K562 (cell line): ENCODE data around the gene PTGR1. TPM values are rescaled to one million over a fixed set of nuclear protein-coding genes. Genes with fewer than 3 reads are reported as not detected.

ENCODE experiments used
- ATAC-seq: fragments of 200-7000 bp; cut with Tn5 transposase; 3 replicates; pipeline ENCODE4 v1.9.1; 2020; ENCODE audit warnings: moderate library complexity
- BruUV-seq: library from RNA; stranded (reverse); fragments of 400-500 nt; replicated peaks from 2 replicates; lab custom pipeline; 2021; lab: Mats Ljungman, UMichigan
- CTCF ChIA-PET: fragments of 300-600 bp; formaldehyde crosslinking; extraction: SDS; loops from one replicate; lab custom pipeline; 2021; ENCODE audit warnings: low intra/inter-chr PET ratio; lab: Yijun Ruan, JAX
- POLR2A ChIA-PET: fragments of 300-600, 350-650 bp; sonication (Branson Sonifier 250); formaldehyde crosslinking; extraction: SDS; loops from one replicate; lab custom pipeline; 2021; ENCODE audit warnings: antibody characterized with exemption, inconsistent platforms; lab: Yijun Ruan, JAX
- DNase-seq, 4 experiments: peaks; one replicate each; pipeline versions ENCODE4 v3.0.0 to v3.0.0-alpha.2; 2011 to 2018; ENCODE audit warnings: low spot score in 3 of 4, mixed read lengths in 3 of 4; ENCODE audit errors: extremely low read depth in 1 of 4
- FAIRE-seq: peaks from 2 replicates; lab custom pipeline; 2011; peaks lifted over from hg19 to GRCh38; lab: Jason Lieb, UNC
- H2AFZ ChIP-seq: 2 replicates; pipeline ENCODE4 v1.6.0; 2011; ENCODE audit warnings: low read depth, low read length, control low read depth, inconsistent platforms
- H3K27ac ChIP-seq: fragments of 200-600 bp; 3 replicates; pipeline ENCODE4 v1.8.0; 2011; ENCODE audit warnings: low read depth, mild to moderate bottlenecking, control low read depth, inconsistent platforms, low read length, moderate library complexity, mixed read lengths; ENCODE audit errors: extremely low read depth
- H3K27me3 ChIP-seq, 2 experiments: fragments of 300-600 bp in 1 of 2; 2 replicates in 1 of 2; 3 replicates in 1 of 2; pipeline versions ENCODE4 v1.6.0 to v1.8.0; 2011; ENCODE audit warnings: inconsistent platforms in 2 of 2, low read length in 2 of 2, mild to moderate bottlenecking in 1 of 2, mixed read lengths in 1 of 2, moderate library complexity in 1 of 2; ENCODE audit not compliant: control insufficient read depth in 2 of 2, insufficient read depth in 2 of 2
- H3K36me3 ChIP-seq: fragments of 300-600 bp; 3 replicates; pipeline ENCODE4 v1.8.0; 2011; ENCODE audit warnings: mild to moderate bottlenecking, low read length, inconsistent platforms; ENCODE audit not compliant: control insufficient read depth, insufficient read depth
- H3K4me1 ChIP-seq, 2 experiments: fragments of 200-600 bp in 1 of 2; replicated peaks in 1 of 2; 2 replicates in 1 of 2; 3 replicates in 1 of 2; pipeline versions ENCODE4 v1.5.1 to v1.8.0; 2011; ENCODE audit warnings: inconsistent platforms in 2 of 2, low read length in 2 of 2, mild to moderate bottlenecking in 1 of 2, mixed read lengths in 1 of 2, moderate library complexity in 1 of 2; ENCODE audit not compliant: control insufficient read depth in 2 of 2, insufficient read depth in 2 of 2
- H3K4me2 ChIP-seq: 2 replicates; pipeline ENCODE4 v1.6.1; 2011; ENCODE audit warnings: low read length, control low read depth, inconsistent platforms, mixed read lengths; ENCODE audit not compliant: insufficient read depth
- H3K4me3 ChIP-seq: fragments of 200-600 bp; sonication (generic), shearing (Covaris generic); 2 replicates; pipeline ENCODE4 v1.5.1; 2016; ENCODE audit warnings: control low read depth, inconsistent platforms
- H3K79me2 ChIP-seq: fragments of 200-600 bp; 3 replicates; pipeline ENCODE4 v1.8.0; 2011; ENCODE audit warnings: low read length, inconsistent platforms; ENCODE audit not compliant: control insufficient read depth, insufficient read depth
- H3K9ac ChIP-seq, 2 experiments: 2 replicates each; pipeline versions ENCODE4 v1.6.0 to v1.6.1; 2011; ENCODE audit warnings: low read depth in 2 of 2, low read length in 2 of 2, control low read depth in 1 of 2, inconsistent platforms in 1 of 2, mild to moderate bottlenecking in 1 of 2, mixed read lengths in 1 of 2; ENCODE audit not compliant: insufficient read depth in 1 of 2
- H3K9me1 ChIP-seq: one replicate; pipeline ENCODE4 v1.6.0; 2011; ENCODE audit warnings: inconsistent platforms, mild to moderate bottlenecking, low read length, moderate library complexity; ENCODE audit not compliant: control insufficient read depth, insufficient read depth
- H3K9me3 ChIP-seq: replicated peaks from 2 replicates; pipeline ENCODE4 v1.5.1; 2011; ENCODE audit warnings: low read depth, low read length, inconsistent platforms; ENCODE audit not compliant: control insufficient read depth, insufficient read depth
- H4K20me1 ChIP-seq: replicated peaks from 2 replicates; pipeline ENCODE4 v1.6.1; 2011; ENCODE audit warnings: low read length, inconsistent platforms, mixed read lengths; ENCODE audit not compliant: control insufficient read depth, insufficient read depth
- ARNT ChIP-seq, 2 experiments: fragments of 450-650 bp; IDR thresholded peaks; 2 replicates each; pipeline ENCODE4 v1.6.1; 2016; ENCODE audit warnings: mild to moderate bottlenecking in 1 of 2
- BHLHE40 ChIP-seq: IDR thresholded peaks from 2 replicates; pipeline ENCODE4 v1.6.1; 2011; ENCODE audit warnings: low read length, improper control_type of control experiment
- CTBP1 ChIP-seq: fragments of 450-650 bp; IDR thresholded peaks from 2 replicates; pipeline ENCODE4 v1.6.1; 2016; ENCODE audit warnings: borderline replicate concordance
- EGR1 ChIP-seq: fragments of 450-650 bp; conservative IDR thresholded peaks from 2 replicates; pipeline ENCODE4 v1.6.1; 2017; ENCODE audit warnings: mild to moderate bottlenecking
- ELF1 ChIP-seq: fragments of 200-800 bp; sonication (Bioruptor generic); IDR thresholded peaks from 2 replicates; pipeline ENCODE4 v1.6.1; 2016; ENCODE audit warnings: missing genetic modification characterization, missing compliant biosample characterization
- ELF4 ChIP-seq: fragments of 450-650 bp; formaldehyde crosslinking; IDR thresholded peaks from 2 replicates; pipeline ENCODE4 v1.4.0; 2022; ENCODE audit warnings: missing genetic modification characterization
- HDAC6 ChIP-seq: IDR thresholded peaks from 2 replicates; pipeline ENCODE4 v1.6.1; 2012; ENCODE audit warnings: low read depth, mild to moderate bottlenecking, control low read depth, inconsistent platforms, low read length, moderate library complexity
- KLF13 ChIP-seq: fragments of 450-650 bp; IDR thresholded peaks from 2 replicates; pipeline ENCODE4 v1.6.1; 2016; ENCODE audit warnings: missing genetic modification characterization, low read depth, mild to moderate bottlenecking, missing compliant biosample characterization, moderate library complexity, borderline replicate concordance
- POLR3G ChIP-seq: IDR thresholded peaks from 2 replicates; pipeline ENCODE4 v1.6.1; 2011; ENCODE audit not compliant: insufficient read length, insufficient replicate concordance; ENCODE audit errors: extremely low read depth
- RBBP5 ChIP-seq: fragments of 200-600 bp; sonication (generic); IDR thresholded peaks from 2 replicates; pipeline ENCODE4 v1.6.1; 2012; ENCODE audit warnings: borderline replicate concordance, mild to moderate bottlenecking, low read length, control low read depth, inconsistent platforms; ENCODE audit not compliant: insufficient read depth, poor library complexity, severe bottlenecking
- SMARCA5 ChIP-seq: fragments of 450-650 bp; IDR thresholded peaks from 2 replicates; pipeline ENCODE4 v1.6.1; 2016
- TEAD4 ChIP-seq, 2 experiments: sonication (generic) in 1 of 2; formaldehyde crosslinking in 1 of 2; IDR thresholded peaks; 2 replicates each; pipeline versions ENCODE4 v1.6.1 to v1.8.0; 2012 to 2022; ENCODE audit warnings: borderline replicate concordance in 1 of 2, inconsistent platforms in 1 of 2, low read length in 1 of 2, mild to moderate bottlenecking in 1 of 2, missing genetic modification reagents in 1 of 2
- ZKSCAN3 ChIP-seq: fragments of 250-450 bp; sonication (Bioruptor Pico); IDR thresholded peaks from 2 replicates; pipeline ENCODE4 v1.4.0; 2020
- ZNF197 ChIP-seq: fragments of 200-800 bp; sonication (Bioruptor generic); IDR thresholded peaks from 2 replicates; pipeline ENCODE4 v1.6.1; 2016; ENCODE audit warnings: low read depth, missing genetic modification characterization, missing compliant biosample characterization
- ZNF778 ChIP-seq: fragments of 450-650 bp; formaldehyde crosslinking; IDR thresholded peaks from 2 replicates; pipeline ENCODE4 v1.4.0; 2020; ENCODE audit warnings: mild to moderate bottlenecking, moderate library complexity
- WGBS: fragments of 100-300 bp; shearing (Covaris generic); methylation state at CpG from one replicate; pipeline ENCODE4 v1.1.6; 2016; ENCODE audit warnings: low coverage, mixed read lengths; ENCODE audit not compliant: insufficient coverage; ENCODE audit errors: missing lambda C conversion rate; 5-methylcytosine and 5-hydroxymethylcytosine counted together
- in situ Hi-C: fragments of 300-500 bp; cut with MboI; formaldehyde crosslinking; loops from 4 replicates; pipeline ENCODE4 v1.15.0; 2018; ENCODE audit warnings: inconsistent platforms, mixed read lengths
- intact Hi-C: fragments of 100-400 bp; cut with micrococcal nuclease; formaldehyde crosslinking; loops from 2 replicates; pipeline ENCODE4 v1.14.2; 2022
- polyA plus RNA-seq, 8 experiments: library from polyadenylated mRNA; depleted of rRNA in 4 of 8; stranded (reverse) in 5 of 8; unstranded in 3 of 8; fragments of >200 nt; fragmentation: Nextera tagmentation in 2 of 8; fragmentation: Illumina TruSeq in 1 of 8; extraction: Ambion mirVana in 2 of 8; extraction: Trizol in 1 of 8; gene quantifications; 2 replicates each; pipeline versions ENCODE4 v1.2.1 to v1.2.3, GENCODE V29; 2011 to 2014; ENCODE audit warnings: inconsistent platforms in 1 of 8, missing spikeins in 1 of 8
- total RNA-seq, 7 experiments: library from RNA; depleted of rRNA in 6 of 7; stranded (reverse); fragments of >200 nt in 6 of 7; fragmentation: Illumina TruSeq in 2 of 7; extraction: Trizol in 2 of 7; gene quantifications; 2 replicates each; pipeline versions ENCODE4 v1.2.1 to v1.2.3, GENCODE V29; 2011 to 2021; ENCODE audit warnings: low replicate concordance in 1 of 7
- TF ChIP-seq, protein P1 (sequence below): sonication (generic); formaldehyde crosslinking; IDR thresholded peaks from 2 replicates; pipeline ENCODE4 v1.8.1; 2023; ENCODE audit warnings: mild to moderate bottlenecking, missing genetic modification reagents
- TF ChIP-seq, protein P2 (sequence below): fragments of 450-650 bp; formaldehyde crosslinking; conservative IDR thresholded peaks from 2 replicates; pipeline ENCODE4 v1.4.0; 2022; ENCODE audit warnings: mild to moderate bottlenecking, missing genetic modification characterization

The PTGR1 gene
- total and polyA plus RNA-seq, 9 of the 15 experiments (the other 6 are each of a cell fraction or from before 2014, with no cell fraction given): 0.22 TPM; not detected in 8

DNA sequence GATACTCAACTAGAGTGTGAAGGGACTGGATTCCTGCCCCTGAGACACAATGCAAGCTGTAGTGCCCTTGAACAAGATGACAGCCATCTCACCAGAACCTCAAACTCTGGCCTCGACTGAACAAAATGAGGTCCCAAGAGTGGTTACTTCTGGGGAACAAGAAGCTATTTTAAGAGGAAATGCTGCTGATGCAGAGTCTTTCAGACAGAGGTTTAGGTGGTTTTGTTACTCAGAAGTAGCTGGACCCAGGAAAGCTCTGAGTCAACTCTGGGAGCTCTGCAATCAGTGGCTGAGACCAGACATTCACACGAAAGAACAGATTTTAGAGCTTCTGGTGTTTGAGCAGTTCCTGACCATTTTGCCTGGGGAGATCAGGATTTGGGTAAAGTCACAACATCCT lies 72.1 kb downstream of the PTGR1 start:
- Histone ChIP-seq H3K27me3 (peaks cover 22 to 32% of the 10 kb centered on the region in 2 experiments; a peak in 4 of 5 replicates), H3K4me1 (peaks cover 12 to 13% of the 10 kb centered on the region in 2 experiments), H4K20me1 (no peaks in the 10 kb centered on the region), H3K79me2 (no peaks in the 10 kb centered on the region), H3K9me1 (no peaks in the 10 kb centered on the region), H3K9me3 (no peaks in the 10 kb centered on the region), H3K36me3 (no peaks in the 10 kb centered on the region), H3K9ac (no peak overlapping the region), H2AFZ (no peak overlapping the region), H3K27ac (no peak overlapping the region), H3K4me2 (no peak overlapping the region)
- no peak for ATAC-seq
- no peak for FAIRE-seq
- ChIA-PET CTCF (no interaction called here), POLR2A (interaction anchor here (0.7 to 1.9 kb wide), 2 partner anchors 13 to 26 kb away, joined by 4 read pairs; no protein-coding TSS in a partner anchor)
- DNase-seq: no peak
- WGBS: 3% methylated on average over 2 of the region's 2 CpGs
- intact Hi-C loops: loop anchor here (5.0 kb wide), 1 partner anchor 45 kb away; the partner anchor contains the start of gene ECPAS
- in situ Hi-C loops: no loop called here
- no TSS peak for BruUV-seq
- TF ChIP-seq ZKSCAN3 (CRISPR knock-in tag): no peak
- TF ChIP-seq POLR3G: no peak
- no peak for TF ChIP-seq BHLHE40
- no peak for TF ChIP-seq HDAC6
- TF ChIP-seq, protein P1, sequence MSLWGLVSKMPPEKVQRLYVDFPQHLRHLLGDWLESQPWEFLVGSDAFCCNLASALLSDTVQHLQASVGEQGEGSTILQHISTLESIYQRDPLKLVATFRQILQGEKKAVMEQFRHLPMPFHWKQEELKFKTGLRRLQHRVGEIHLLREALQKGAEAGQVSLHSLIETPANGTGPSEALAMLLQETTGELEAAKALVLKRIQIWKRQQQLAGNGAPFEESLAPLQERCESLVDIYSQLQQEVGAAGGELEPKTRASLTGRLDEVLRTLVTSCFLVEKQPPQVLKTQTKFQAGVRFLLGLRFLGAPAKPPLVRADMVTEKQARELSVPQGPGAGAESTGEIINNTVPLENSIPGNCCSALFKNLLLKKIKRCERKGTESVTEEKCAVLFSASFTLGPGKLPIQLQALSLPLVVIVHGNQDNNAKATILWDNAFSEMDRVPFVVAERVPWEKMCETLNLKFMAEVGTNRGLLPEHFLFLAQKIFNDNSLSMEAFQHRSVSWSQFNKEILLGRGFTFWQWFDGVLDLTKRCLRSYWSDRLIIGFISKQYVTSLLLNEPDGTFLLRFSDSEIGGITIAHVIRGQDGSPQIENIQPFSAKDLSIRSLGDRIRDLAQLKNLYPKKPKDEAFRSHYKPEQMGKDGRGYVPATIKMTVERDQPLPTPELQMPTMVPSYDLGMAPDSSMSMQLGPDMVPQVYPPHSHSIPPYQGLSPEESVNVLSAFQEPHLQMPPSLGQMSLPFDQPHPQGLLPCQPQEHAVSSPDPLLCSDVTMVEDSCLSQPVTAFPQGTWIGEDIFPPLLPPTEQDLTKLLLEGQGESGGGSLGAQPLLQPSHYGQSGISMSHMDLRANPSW (CRISPR knock-in tag): no peak
- no peak for TF ChIP-seq EGR1
- TF ChIP-seq ELF4: no peak
- no peak for TF ChIP-seq ARNT (IDR thresholded peaks at IDR 0.05)
- no peak for TF ChIP-seq ZNF197 (CRISPR knock-in tag)
- TF ChIP-seq TEAD4 (IDR thresholded peaks at IDR 0.05; ENCODE audit: low read length): no peak
- TF ChIP-seq TEAD4 (CRISPR knock-in tag; IDR thresholded peaks at IDR 0.05; ENCODE audit: borderline replicate concordance): no peak
- no peak for TF ChIP-seq ZNF778 (CRISPR knock-in tag)
- no peak for TF ChIP-seq CTBP1
- TF ChIP-seq RBBP5: no peak
- TF ChIP-seq, protein P2, sequence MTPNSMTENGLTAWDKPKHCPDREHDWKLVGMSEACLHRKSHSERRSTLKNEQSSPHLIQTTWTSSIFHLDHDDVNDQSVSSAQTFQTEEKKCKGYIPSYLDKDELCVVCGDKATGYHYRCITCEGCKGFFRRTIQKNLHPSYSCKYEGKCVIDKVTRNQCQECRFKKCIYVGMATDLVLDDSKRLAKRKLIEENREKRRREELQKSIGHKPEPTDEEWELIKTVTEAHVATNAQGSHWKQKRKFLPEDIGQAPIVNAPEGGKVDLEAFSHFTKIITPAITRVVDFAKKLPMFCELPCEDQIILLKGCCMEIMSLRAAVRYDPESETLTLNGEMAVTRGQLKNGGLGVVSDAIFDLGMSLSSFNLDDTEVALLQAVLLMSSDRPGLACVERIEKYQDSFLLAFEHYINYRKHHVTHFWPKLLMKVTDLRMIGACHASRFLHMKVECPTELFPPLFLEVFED: no peak
- no peak for TF ChIP-seq KLF13 (tag)
- TF ChIP-seq ELF1 (tag): no peak
- TF ChIP-seq SMARCA5: no peak
- TF ChIP-seq, all 486 proteins: peak for 0
- H3K4me3 ChIP-seq: no peak overlapping the region
